ENCODE data around the gene SNAI3. TPM values are rescaled to one million over a fixed set of nuclear protein-coding genes. Genes with fewer than 3 reads are reported as not detected.

The SNAI3 gene
- total RNA-seq, result 0.23 TPM in 1 of 2 replicates, not detected in the other

GRCh38 chr16:88686439-88687253 is at the start of gene SNAI3:
Gene SNAI3 (minus strand): TSS chr16:88686507. CDS start chr16:88686406, 101 bp downstream.

DNA sequence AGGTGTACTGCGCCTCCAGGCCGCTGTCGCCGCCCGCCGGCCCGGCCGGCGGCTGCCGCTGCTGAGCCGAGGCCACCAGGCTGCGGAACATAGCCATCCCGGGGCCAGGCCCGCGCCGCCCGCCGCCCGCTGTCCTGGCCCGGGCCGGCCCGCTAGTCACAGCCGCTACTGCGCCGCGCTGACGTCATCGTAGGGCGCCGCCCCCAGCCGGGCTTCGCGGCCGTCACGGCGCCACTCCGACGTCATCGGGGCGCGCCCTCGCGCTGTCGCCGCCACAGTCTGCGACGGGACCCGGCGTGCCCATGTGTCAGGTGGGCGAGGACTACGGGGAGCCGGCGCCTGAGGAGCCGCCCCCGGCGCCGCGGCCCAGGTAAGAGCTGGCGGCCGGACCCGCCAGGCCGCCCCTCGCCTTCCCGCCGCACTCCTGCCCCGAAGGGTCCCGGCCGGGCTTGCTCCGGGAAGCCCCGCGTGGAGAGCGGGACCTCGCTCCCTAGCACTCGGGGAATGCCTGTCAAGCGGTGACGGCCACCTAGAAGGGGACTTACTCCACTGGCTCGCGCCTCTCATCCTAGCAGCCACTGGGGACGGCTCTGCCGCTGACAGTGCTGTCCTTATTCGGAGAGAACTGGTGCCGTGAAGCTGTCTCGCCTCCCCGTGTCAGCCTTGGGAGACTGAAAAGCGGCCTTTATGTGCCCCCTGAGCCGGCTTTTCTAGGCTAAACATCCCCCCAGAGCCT is 20.1 kb upstream of the SNAI3 start, which contains the start of the genes CTU2 and RNF166:
TSS of gene CTU2 (plus strand) at position 275 of the 736 bp plus-strand sequence. CDS start at position 303, 28 bp downstream.
TSS of gene RNF166 (minus strand) at position 180 of the 736 bp plus-strand sequence. CDS start at position 97, 83 bp downstream.

DNA sequence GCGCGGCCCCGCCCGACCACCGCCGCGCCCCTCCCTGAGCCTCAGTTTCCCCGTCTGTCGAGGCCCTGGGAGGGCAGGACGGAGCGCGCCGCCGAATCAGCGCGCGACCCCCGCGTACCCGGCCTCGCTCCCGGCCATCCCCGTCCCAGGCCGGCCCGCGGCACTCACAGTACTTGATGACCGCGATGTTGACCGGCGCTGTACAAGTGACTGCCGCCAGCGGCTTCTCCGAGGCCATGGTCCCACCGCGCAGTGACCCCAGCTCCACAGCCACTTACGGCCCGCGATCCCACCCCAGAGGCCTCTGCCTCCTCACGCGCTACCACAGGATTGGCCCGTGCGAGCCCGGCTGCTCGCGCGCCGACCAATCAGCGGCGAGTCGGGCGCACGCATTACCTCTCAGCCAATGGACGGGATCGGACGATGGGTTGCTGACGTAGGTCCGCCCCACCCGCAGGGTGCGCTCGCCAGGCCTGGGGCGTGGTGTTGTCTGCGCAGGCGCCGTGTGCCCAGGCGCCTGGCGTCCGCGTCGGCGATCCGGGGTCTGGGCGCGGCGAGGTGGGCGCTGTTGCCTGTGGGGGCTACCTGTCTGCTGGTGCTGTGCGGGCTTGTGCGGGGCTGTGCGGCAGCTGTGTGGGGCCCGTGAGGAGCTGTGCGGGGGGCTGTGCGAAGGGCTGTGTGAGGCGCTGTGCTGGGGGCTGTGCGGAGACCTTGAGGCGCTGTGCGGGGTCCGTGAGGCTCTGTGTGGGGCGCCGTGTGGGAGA is 23.3 kb downstream of the SNAI3 start, which contains the start of gene MVD:
TSS of gene MVD (minus strand) at position 249 of the 764 bp plus-strand sequence. CDS start at position 238, 11 bp downstream.

DNA sequence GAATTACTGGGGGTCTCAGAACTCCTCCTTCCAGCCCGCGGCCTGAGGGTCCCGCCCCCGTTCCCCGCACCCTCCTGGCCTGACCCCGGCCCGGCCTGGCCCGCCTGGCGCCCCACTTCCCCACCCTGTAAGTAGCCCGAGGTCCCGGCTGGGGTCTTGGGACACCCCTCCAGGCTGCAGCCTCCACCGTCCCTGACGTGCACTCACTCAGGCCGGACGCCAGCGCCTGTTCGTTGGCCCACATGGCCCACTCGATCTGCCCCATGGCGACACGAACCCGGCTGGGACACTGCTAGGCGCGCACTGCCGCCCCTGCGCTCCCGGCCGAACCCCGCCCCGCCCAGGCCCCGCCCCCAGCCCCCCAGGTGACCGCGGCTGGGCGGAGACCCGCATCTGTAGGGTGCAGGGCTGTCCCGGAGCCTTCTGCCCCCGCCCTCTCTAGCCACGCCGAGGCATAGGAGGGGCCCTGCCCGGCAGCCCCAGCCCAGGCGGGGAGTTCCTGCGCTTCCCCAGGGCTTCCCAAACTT is 35.5 kb downstream of the SNAI3 start, which contains the start of gene CYBA:
TSS of gene CYBA (minus strand) at position 305 of the 527 bp plus-strand sequence. CDS start at position 265, 40 bp downstream.

GRCh38 chr16:88638323-88639230 is 47.7 kb downstream of the SNAI3 start, which contains the start of gene IL17C:
Gene IL17C (plus strand): TSS chr16:88638572. CDS start chr16:88638642, 70 bp downstream.

Other genes with a start within 250 kb of the SNAI3 start
- gene ZFPM1, start 233.2 kb downstream of the SNAI3 start, total RNA-seq, result 2.0 and 2.8 TPM in 2 replicates
- 11.3 and 12.8 TPM in 2 replicates for gene ZC3H18, start 116.1 kb downstream of the SNAI3 start, total RNA-seq
- not detected in 2 replicates for gene IL17C, start 47.9 kb downstream of the SNAI3 start, total RNA-seq
- 180 and 213 TPM in 2 replicates for gene CYBA, start 35.5 kb downstream of the SNAI3 start, total RNA-seq
- 52.5 and 77.8 TPM in 2 replicates for gene MVD, start 23.4 kb downstream of the SNAI3 start, total RNA-seq
- 7.4 and 13.1 TPM in 2 replicates for gene RNF166, start 19.9 kb upstream of the SNAI3 start, total RNA-seq
- gene CTU2, start 20.0 kb upstream of the SNAI3 start, total RNA-seq, result 11.5 and 17.8 TPM in 2 replicates
- gene PIEZO1, start 98.7 kb upstream of the SNAI3 start, total RNA-seq, result 272 and 555 TPM in 2 replicates
- 3.8 and 4.2 TPM in 2 replicates for gene CDT1, start 117.3 kb upstream of the SNAI3 start, total RNA-seq
- 56.4 and 79.3 TPM in 2 replicates for gene APRT, start 125.4 kb upstream of the SNAI3 start, total RNA-seq
- gene GALNS, start 170.4 kb upstream of the SNAI3 start, total RNA-seq, result 49.1 and 69.1 TPM in 2 replicates
- gene TRAPPC2L, start 170.6 kb upstream of the SNAI3 start, total RNA-seq, result 29.0 and 55.4 TPM in 2 replicates
- not detected in 2 replicates for gene PABPN1L, start 180.2 kb upstream of the SNAI3 start, total RNA-seq